ENCODE measurements around the gene RAVER1.

Gene RAVER1

GRCh38 chr19:10332965-10333757 is at the start of gene RAVER1 (continued):
- TF ChIP-seq TSHZ1 (tag by site-specific recombination; IDR thresholded peaks at IDR 0.05; ENCODE audit: borderline replicate concordance), result 0 out of 2 replicates have a peak, but pooled peaks have one; percentile 40
- TF ChIP-seq PRDM6 (tag by site-specific recombination; IDR thresholded peaks at IDR 0.05), result no peak
- no peak for TF ChIP-seq ZNF132 (tag by site-specific recombination; IDR thresholded peaks at IDR 0.05; ENCODE audit: borderline replicate concordance)
- 0 out of 2 replicates have a peak, but pooled peaks have one; percentile 52 for TF ChIP-seq ZSCAN23 (tag by site-specific recombination; IDR thresholded peaks at IDR 0.05)
- TF ChIP-seq ZNF791 (tag by site-specific recombination; IDR thresholded peaks at IDR 0.05), result no peak
- TF ChIP-seq ZNF114 (tag by site-specific recombination; IDR thresholded peaks at IDR 0.05), result no peak
- no peak for TF ChIP-seq SALL2 (tag by site-specific recombination; IDR thresholded peaks at IDR 0.05; ENCODE audit: borderline replicate concordance)
- TF ChIP-seq ZSCAN16 (tag by site-specific recombination; IDR thresholded peaks at IDR 0.05), result peak; percentile 62; the same call in 1 of the 2 replicates
- peak; percentile 83 for TF ChIP-seq ZNF561 (tag by site-specific recombination; IDR thresholded peaks at IDR 0.05; ENCODE audit: borderline replicate concordance)
- TF ChIP-seq KLF16 (tag by site-specific recombination; IDR thresholded peaks at IDR 0.05), result peak; percentile 98
- TF ChIP-seq ZNF701 (tag by site-specific recombination; IDR thresholded peaks at IDR 0.05), result no peak
- no peak for TF ChIP-seq ZNF174 (tag by site-specific recombination; IDR thresholded peaks at IDR 0.05)
- peak; percentile 25; the same call in 1 of the 2 replicates for TF ChIP-seq ZNF792 (tag by site-specific recombination; IDR thresholded peaks at IDR 0.05)
- TF ChIP-seq GLIS1 (tag by site-specific recombination; IDR thresholded peaks at IDR 0.05), result peak; percentile 89
- peak; percentile 32; the same call in 1 of the 2 replicates for TF ChIP-seq ZBTB1 (tag by site-specific recombination; IDR thresholded peaks at IDR 0.05)
- peak; percentile 99 for TF ChIP-seq ZEB2 (tag by site-specific recombination; IDR thresholded peaks at IDR 0.05)
- TF ChIP-seq PRDM10 (tag by site-specific recombination; IDR thresholded peaks at IDR 0.05), result peak; percentile 100
- TF ChIP-seq BCL6B (tag by site-specific recombination; IDR thresholded peaks at IDR 0.05), result no peak
- TF ChIP-seq OSR2 (tag by site-specific recombination; IDR thresholded peaks at IDR 0.05), result no peak; the same call in 1 of the 2 replicates
- TF ChIP-seq KLF17 (tag by site-specific recombination; IDR thresholded peaks at IDR 0.05), result peak; percentile 96
- TF ChIP-seq ZNF521 (tag by site-specific recombination; IDR thresholded peaks at IDR 0.05), result no peak
- TF ChIP-seq REPIN1 (tag by site-specific recombination; IDR thresholded peaks at IDR 0.05; ENCODE audit: low read depth), result peak; percentile 93
- TF ChIP-seq KLF8 (tag by site-specific recombination; IDR thresholded peaks at IDR 0.05), result peak; percentile 91
- TF ChIP-seq ZNF596 (tag by site-specific recombination; IDR thresholded peaks at IDR 0.05), result no peak
- TF ChIP-seq MZF1 (tag by site-specific recombination; IDR thresholded peaks at IDR 0.05; ENCODE audit: borderline replicate concordance), result no peak
- no peak for TF ChIP-seq ZNF26 (tag by site-specific recombination; IDR thresholded peaks at IDR 0.05)

Data from HEK293 (cell line).